Measurements from ENCODE around the gene SSNA1.

Gene SSNA1, protein sequence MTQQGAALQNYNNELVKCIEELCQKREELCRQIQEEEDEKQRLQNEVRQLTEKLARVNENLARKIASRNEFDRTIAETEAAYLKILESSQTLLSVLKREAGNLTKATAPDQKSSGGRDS

DNA sequence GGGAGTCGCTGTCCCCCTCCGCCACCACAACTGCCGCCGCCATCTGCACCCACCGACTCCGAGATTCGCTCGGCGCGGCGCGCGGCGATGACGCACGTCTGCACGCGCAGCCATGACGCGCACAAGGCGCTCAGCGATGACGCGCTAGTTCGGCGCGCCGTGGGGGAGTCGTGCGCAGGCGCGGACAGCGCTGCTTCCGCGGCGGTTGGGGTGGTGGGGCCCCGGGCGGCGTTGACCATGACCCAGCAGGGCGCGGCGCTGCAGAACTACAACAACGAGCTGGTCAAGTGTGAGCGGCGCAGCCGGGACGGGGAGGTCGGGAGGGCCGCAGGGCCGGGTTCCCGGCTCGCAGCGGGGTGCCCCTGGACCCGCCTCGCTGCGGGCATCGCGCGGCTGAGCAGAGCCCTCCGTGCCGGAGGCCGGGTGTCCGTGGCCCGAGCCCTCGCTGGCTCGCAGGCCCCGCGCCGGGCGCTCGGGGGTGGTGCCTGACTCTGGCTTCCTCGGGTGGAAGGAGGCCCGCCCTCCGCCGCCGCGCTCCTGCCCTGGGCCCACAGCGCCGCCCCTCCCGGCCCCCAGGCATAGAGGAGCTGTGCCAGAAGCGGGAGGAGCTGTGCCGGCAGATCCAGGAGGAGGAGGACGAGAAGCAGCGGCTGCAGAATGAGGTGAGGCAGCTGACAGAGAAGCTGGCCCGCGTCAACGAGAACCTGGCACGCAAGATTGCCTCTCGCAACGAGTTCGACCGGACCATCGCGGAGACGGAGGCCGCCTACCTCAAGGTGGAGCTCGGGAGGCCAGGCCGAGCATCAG, at the start of gene SSNA1, which contains the start of gene ANAPC2:
Gene SSNA1, plus strand, starts transcription at position 187 of the 807 bp plus-strand sequence. Its CDS starts 51 bp downstream, at position 238.
Gene ANAPC2, minus strand, starts transcription at position 71 of the 807 bp plus-strand sequence. Its CDS starts 28 bp downstream, at position 43.
- peak; percentile 84 to 98 for DNase-seq

DNA sequence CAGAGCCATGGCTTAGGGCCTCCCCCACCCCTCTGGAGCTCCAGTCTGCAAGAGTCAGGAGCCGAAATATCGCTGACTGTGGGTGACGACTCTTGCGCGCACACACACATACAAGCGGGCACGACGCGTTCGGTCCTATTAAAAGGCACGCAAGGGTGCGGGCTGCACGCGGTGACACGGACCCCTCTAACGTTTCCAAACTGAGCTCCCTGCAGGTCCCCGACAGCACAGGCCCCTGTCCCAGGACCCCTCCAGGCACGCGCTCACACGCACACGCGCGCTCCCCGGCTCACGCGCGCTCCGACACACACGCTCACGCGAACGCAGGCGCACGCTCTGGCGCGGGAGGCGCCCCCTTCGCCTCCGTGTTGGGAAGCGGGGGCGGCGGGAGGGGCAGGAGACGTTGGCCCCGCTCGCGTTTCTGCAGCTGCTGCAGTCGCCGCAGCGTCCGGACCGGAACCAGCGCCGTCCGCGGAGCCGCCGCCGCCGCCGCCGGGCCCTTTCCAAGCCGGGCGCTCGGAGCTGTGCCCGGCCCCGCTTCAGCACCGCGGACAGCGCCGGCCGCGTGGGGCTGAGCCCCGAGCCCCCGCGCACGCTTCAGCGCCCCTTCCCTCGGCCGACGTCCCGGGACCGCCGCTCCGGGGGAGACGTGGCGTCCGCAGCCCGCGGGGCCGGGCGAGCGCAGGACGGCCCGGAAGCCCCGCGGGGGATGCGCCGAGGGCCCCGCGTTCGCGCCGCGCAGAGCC, 49.6 kb upstream of the SSNA1 start, which contains the start of gene GRIN1:
Gene GRIN1, plus strand, starts transcription at position 433 of the 746 bp plus-strand sequence. CDS start 333 bp downstream, outside the sequence.
- no peak for DNase-seq

DNA sequence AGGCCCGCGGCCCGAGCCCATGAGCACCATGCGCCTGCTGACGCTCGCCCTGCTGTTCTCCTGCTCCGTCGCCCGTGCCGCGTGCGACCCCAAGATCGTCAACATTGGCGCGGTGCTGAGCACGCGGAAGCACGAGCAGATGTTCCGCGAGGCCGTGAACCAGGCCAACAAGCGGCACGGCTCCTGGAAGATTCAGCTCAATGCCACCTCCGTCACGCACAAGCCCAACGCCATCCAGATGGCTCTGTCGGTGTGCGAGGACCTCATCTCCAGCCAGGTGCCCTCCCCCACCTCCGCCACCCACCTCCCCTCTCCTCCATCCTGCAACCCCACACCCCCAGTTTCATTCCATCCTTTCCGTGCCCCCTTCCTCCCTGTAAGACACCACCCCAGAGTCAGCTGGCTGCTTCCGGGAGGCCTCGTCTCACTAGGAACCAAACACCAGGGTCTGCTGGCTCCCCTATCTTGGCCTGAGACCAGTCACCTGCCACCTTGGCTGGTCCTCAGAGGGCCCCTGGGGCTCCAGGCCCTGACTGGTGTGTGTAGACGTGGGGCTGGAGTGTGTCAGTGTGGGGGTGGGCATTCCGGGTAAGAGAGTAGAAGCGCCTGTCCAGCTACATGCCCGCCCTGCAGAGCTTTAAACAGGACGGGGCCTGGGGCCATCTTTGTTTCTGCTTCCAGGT, 48.9 kb upstream of the SSNA1 start:
- no peak for DNase-seq

DNA sequence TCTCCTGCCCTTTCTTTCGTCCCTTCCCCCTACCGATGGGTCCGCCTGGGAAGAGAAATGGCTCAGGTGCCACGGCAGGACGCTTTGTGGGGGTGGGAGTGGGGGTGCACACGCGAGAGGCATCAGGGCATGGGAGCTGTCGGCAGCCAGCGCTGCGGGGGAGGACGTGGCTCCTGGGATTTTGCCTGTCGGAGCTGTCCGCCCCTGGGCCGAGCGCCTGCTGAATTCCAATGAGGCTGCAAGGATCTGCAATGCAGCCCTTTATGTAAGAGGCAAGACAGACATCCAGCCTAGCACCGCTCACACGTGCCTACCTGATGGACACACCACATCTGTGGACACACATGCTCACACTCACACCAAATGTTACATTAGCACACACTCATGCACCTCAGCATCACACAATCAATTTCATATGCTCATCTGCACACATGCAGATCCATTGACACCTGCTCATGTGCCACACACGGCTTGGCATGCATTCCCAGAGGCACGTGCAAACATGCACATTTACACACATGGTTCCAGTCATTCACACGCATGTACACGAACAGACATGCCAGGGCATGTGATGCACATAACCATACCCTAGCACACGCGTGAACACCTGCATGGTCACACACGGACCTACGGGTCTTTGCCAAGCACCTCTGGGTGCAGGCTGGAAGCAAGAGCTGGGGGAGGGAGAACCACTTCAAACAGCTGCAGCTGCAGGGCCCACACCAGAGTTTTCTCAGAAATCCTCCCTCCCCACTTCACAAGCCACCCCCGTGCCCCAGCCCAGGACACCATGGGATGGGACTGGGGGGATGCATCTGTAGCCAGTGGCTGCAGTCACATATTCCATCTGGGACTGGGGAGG, 48.1 kb upstream of the SSNA1 start:
- DNase-seq = no peak

DNA sequence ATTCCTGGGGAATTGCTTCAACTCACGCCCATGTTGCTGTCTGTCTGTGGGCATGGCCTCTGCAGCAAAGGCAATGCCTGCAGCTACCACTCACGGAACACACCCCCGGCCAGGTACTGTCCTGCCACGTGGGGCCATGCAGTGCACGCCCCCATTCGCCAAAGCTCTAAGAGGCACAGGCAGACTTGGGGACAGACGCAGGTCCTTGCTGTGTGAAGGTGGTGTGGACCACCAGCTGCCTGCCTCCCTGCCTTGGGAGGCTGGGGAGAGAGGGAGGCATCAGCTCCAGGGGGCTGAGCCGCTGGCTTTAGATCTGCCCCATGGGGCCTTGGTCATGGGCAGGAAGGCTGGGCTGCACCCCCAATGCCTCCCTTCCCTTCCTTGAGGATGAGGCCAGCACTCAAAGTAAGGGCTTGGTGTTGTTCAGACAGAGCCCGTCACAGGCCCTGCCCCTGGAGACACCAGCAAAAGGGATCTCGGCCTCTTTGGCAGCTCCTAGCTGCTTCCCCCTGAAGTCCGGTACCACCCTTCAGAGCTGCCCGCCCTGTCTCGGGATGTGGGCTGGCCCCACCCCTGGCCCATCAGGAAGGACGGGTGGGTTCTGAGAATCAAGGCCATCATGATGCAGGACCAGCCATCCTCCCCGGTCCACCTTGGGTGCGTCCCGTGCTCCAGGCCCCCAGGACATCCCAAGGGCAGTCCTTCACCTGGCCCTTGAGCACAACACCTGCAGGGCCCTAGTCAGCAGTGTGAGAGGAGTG, 47.2 kb upstream of the SSNA1 start:
- no peak for DNase-seq

DNA sequence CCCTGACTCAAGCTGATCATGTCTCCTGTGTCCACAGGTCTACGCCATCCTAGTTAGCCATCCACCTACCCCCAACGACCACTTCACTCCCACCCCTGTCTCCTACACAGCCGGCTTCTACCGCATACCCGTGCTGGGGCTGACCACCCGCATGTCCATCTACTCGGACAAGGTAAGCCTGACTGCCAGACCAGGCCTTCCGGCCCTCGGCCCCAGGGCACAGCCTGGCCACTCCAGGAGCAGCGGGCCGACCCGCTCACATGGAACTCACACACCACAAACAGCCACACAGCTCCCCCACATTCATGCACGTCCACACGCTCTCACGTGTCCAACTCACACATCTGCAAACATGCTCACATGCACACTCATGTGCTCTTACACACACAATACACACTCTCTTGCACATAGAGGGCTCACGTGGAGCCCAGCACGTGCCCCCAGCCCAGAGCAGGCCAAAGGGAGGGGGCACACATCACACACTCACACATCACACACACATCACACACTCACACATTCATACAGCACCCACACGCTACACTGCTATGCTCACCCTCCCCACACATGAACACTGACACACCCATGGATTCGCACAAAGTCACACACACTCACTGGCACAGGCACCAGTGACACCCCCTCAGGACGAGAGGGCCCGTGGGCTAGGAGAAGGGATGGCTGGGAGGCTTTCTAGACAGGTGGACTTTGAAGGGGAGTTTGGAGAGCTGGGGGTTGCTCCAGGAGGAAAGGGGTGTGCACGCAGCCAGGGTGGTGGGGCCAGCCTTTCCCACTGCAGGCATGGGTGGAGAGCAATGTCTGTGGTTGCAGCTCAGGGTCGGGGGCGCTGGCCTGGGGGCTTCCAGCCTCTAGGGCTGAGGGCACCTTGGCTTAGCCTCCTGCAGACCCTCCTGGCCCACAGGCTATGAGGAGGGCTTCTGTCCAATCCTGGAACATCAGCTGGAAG, 46.2 kb upstream of the SSNA1 start:
- no peak for DNase-seq

DNA sequence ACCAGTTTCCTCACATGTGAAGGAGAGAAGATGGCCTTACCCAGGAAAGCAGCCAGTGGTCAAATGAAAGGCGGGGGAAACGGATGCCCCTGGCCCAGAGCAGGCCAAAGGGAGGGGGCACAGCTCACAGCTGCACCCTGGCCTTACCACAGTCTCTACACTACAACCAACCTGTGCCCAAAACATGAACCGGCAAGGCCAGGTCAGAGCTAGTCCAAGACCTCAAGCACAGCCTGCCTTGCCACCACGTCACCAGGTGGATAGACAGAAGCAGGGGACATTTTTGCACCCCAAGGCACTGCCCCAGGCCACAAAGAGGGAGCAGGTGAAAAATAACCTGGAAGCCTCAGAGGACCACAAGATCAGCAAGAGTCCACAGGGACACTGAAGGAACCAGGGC, 45.0 kb upstream of the SSNA1 start:
- DNase-seq = no peak

DNA sequence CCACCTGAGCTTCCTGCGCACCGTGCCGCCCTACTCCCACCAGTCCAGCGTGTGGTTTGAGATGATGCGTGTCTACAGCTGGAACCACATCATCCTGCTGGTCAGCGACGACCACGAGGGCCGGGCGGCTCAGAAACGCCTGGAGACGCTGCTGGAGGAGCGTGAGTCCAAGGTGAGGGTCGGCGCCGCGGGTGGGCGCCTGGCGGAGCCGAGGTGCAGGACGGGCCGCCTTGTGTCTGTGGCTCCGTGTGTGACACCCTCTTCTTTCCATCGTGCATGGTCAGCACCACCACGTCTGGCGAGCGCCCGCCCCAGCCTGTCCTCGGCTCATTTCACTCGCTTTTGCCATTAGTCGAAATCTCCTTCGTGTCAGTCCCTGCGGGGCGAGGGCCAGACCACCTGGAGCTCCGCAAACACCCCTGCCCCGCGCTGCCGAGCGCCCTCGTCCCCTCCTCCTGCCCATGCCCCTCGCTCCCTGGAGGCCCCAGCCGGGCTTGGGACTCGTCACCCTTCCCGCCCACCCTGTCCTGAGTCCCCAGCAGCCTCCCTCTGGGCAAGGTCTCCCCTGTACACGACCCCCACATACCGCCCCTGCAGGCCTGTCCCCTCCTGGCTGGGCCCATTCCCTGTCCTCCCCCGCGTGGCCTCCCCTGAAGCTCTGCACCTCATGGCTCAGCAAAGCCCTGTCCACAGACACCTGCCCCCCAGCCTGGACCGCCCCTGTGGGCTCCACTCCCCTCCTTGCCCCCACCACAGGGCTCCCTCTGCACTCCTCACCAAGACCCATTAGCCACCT, 42.5 kb upstream of the SSNA1 start:
- DNase-seq = no peak

DNA sequence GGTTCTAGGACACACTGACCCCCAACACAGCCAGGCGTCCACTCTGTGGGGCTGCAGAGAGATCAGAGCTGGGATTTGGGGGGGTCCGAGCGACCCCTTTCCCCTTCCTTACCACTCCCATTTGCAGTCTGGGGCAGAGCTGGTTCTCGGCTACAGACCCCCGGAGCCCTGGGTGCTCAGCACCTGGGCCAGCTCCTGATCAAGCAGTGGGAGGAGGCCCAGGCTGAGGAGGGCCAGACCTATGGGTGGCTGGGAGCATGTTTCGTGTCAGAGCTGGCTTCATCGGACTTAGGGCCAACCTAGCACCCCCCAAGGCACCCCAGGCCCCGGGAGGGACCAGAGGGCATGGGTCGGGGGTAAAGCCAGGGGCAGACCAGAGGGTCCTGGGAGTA, 42.0 kb upstream of the SSNA1 start:
- no peak for DNase-seq

DNA sequence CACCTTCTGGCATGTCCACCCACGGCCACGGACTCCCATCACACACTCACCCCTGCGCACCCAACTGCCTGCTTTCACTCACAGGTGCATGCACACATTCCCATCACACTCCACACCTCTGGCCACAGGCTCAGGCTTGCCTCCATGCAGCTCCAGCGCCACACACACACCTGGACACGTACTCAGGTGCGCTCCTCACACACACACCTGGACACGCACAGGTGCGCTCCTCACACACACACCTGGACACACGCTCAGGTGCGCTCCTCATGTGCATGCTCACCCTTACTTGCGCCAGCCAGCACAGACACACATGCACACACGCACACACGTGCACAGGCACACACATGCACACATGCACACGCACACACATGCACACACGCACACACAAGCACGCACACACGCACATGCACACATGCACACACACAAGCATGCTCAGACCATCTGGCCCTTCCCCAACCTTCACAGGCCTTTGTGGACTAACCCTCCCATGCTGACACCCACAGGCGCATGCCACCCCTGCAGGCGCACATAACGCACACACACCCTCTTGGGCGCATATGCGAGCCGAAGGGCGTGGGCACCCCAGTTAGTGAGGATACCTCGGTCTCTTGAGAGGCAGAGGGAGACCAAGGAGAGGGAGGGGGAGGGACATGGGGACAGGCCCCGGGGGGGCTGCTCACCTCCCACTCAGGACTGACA, 41.2 kb upstream of the SSNA1 start:
- DNase-seq = no peak

DNA sequence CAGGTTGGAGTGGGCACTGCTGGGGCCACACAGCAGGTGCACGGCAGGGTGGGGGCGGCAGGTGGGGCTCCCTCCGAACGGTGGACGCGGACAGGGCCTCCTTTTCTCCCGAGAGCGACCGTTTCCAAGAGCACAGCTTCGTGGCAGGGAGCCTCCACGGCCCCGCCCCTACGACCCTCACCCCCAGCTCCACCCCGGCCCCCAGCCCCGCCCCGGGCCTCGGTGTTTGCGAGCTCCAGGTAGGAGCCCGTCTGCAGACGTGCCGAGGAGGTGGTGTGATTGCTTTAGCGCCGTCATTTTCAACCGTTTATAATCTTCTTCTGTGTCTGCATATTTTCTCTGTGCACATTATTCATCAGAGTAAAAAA, 40.7 kb upstream of the SSNA1 start:
- no peak for DNase-seq

DNA sequence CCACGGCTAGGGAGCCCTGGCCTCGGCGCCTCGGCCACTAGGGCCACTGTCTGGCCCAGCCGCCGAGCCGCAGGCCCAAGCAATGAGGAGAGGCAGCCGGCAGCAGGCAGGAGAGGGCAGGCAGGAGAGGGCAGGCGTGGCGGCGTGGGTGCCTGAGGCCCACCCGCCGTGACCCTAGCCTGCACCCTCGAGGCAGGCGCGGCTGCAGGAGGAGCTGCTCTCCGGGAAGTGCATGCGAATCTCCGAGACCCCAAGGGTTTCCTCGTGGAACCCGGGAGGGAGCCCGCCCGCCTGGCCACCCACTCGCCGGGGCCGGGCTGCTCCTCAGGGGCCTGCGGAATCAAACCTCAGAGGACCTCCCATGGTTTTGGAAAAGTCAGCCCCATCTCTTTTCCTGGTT, 40.2 kb upstream of the SSNA1 start:
- DNase-seq = no peak

DNA sequence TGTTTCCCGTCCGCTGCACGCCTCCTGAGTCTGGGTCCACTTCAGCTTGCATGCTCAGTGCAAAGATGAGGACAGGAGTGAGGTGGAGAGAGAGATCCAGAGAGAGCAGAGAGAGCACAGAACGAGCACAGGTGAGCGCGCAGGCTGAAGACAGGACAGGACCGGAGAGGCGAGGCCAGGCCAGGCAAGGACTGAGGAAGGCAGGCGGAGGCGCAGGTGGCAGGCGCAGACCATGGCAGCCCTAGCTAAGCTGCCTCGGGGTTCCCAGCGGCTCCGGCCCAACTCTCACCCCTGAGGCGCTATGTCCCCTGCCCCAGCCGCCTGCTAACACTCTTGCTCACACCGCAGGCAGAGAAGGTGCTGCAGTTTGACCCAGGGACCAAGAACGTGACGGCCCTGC, 39.8 kb upstream of the SSNA1 start:
- DNase-seq = no peak

DNA sequence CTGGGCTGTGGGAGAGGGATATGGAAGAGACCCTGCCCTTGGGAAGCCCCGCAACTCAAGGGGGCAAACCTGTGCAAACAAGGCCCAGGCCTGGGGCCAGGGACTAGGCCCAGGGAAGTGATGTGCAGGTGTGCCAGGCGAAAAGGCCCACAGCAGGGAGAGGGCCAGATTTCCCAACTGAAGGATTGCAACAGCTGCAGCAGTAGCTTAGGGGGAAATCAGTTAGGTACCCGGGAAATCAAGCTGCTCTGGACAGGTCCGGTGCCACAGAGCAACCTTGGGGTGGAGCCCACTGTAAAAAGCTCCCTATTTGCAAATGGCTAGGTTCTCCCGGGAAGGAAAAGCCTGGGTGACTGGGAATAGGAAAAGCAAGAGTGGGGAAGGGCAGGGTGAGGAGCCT, 39.1 kb upstream of the SSNA1 start:
- DNase-seq = no peak

DNA sequence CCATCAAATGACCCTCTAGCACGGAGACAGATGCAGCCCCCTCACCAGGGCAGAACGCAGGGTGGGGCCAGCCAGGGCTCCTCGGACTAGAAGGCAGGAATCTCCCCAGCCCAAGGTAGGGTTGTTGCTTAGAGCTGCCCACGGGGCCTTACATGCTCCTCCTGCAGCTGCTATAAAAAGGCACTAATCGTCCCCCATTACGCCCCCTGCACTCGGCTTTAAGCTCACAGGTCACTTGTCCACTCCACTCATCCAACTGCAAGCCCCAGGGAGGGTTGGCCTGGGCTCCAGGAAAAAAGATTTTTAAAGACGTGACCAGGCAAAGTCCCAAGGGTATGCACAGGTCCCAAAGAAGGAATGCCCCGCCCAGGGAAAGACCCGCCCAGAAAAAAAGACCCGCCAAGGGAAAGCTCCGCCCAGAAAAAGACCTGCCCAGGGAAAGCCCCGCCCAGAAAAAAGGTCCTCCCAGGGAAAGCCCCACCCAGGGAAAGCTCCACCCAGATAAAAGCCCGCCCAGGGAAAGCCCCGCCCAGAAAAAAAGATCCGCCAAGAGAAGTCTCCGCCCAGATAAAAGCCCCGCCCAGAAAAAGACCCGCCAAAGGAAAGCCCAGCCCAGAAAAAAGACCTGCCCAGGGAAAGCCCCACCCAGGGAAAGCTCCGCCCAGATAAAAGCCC, 38.4 kb upstream of the SSNA1 start:
- DNase-seq = no peak

DNA sequence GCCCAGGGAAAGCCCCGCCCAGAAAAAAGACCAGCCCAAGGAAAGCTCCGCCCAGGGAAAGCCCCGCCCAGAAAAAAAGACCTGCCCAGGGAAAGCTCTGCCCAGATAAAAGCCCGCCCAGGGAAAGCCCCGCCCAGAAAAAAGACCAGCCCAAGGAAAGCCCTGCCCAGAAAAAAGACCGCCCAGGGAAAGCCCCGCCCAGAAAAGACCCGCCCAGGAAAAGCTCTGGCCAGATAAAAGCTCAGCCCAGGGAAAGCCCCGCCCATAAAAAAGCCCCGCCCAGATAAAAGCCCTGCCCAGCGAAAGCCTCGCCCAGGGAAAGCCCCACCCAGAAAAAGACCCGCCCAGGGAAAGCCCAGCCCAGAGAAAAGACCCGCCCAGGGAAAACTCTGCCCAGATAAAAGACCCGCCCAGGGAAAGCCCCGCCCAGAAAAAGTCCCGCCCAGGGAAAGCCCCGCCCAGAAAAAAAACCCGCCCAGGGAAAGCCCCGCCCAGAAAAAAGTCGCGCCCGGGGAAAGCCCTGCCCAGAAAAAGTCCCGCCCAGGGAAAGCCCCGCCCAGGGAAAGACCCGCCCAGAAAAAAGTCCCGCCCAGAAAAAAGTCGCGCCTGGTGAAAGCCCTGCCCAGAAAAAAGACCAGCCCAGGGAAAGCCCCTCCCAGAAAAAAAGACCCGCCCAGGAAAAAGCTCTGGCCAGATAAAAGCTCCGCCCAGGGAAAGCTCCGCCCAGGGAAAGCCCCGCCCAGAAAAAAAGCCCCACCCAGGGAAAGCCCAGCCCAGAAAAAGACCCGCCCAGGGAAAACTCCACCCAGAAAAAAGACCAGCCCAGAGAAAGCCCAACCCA, 37.6 kb upstream of the SSNA1 start:
- DNase-seq = peak; percentile 73 to 94

DNA sequence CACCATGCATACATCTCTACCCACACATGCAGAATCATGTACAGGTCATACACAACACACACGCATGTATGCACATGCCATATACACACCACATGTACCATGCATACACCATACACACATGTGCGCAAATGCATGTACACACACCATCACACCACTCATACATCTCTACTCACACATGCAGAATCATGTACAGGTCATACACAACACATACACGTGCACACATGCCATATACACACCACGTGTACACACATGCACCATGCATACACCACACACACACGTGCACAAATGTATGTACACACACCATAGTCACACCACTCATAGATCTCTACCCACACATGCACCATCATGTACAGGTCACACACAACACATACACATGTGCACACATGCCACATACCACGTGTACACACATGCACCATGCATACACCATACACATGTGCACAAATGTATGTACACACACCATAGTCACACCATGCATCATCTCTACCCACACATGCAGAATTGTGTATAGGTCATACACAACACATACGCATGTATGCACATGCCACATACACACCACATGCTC, 35.6 kb upstream of the SSNA1 start:
- DNase-seq = no peak

Measured in inflammatory macrophage treated with lipopolysaccharide for 1 hour (primary cell).